Hepatocyte (in vitro differentiated cells): ENCODE data around the gene CYGB. TPM values are rescaled to one million over a fixed set of nuclear protein-coding genes. Genes with fewer than 3 reads are reported as not detected.

Experiments
- DNase-seq: peaks from one replicate; pipeline ENCODE4 v3.0.0-alpha.2; 2016; ENCODE audit warnings: low spot score
- H2AFZ ChIP-seq: fragments of 200-600 bp; sonication (generic); 2 replicates; pipeline ENCODE4 v1.6.0; 2016; ENCODE audit warnings: antibody characterized with exemption, mild to moderate bottlenecking
- H3K27ac ChIP-seq: fragments of 200-600 bp; sonication (generic); 2 replicates; pipeline ENCODE4 v1.5.1; 2016; ENCODE audit warnings: mild to moderate bottlenecking
- H3K27me3 ChIP-seq: fragments of 200-600 bp; sonication (generic); 2 replicates; pipeline ENCODE4 v1.6.1; 2016
- H3K36me3 ChIP-seq: fragments of 200-600 bp; sonication (generic); replicated peaks from 2 replicates; pipeline ENCODE4 v1.5.1; 2016; ENCODE audit warnings: low read depth; ENCODE audit not compliant: insufficient read depth
- H3K4me1 ChIP-seq: fragments of 200-600 bp; sonication (generic); 2 replicates; pipeline ENCODE4 v1.5.1; 2016; ENCODE audit warnings: mild to moderate bottlenecking, moderate library complexity; ENCODE audit not compliant: insufficient read depth
- H3K4me2 ChIP-seq: fragments of 200-600 bp; sonication (generic); 2 replicates; pipeline ENCODE4 v1.6.0; 2016
- H3K4me3 ChIP-seq: fragments of 200-600 bp; sonication (generic); 2 replicates; pipeline ENCODE4 v1.5.1; 2016; ENCODE audit warnings: mild to moderate bottlenecking
- H3K79me2 ChIP-seq: fragments of 200-600 bp; sonication (generic); 2 replicates; pipeline ENCODE4 v1.6.0; 2017; ENCODE audit warnings: mild to moderate bottlenecking
- H3K9me2 ChIP-seq: fragments of 200-600 bp; sonication (generic); replicated peaks from 2 replicates; pipeline ENCODE4 v1.6.0; 2017; ENCODE audit warnings: mild to moderate bottlenecking; ENCODE audit not compliant: insufficient read depth
- H3K9me3 ChIP-seq: fragments of 200-600 bp; sonication (generic); 2 replicates; pipeline ENCODE4 v1.5.1; 2016; ENCODE audit warnings: low read depth, mild to moderate bottlenecking
- H4K20me1 ChIP-seq: fragments of 200-600 bp; sonication (generic); 2 replicates; pipeline ENCODE4 v1.6.0; 2016; ENCODE audit warnings: mild to moderate bottlenecking; ENCODE audit not compliant: insufficient read depth, poor library complexity, severe bottlenecking
- CTCF ChIP-seq: fragments of 200-600 bp; sonication (generic); IDR thresholded peaks from 2 replicates; pipeline ENCODE4 v1.5.1; 2016; ENCODE audit warnings: antibody characterized with exemption, mild to moderate bottlenecking; ENCODE audit not compliant: poor library complexity
- EZH2 ChIP-seq: fragments of 200-600 bp; sonication (generic); IDR thresholded peaks from 2 replicates; pipeline ENCODE4 v1.6.1; 2016; ENCODE audit warnings: antibody characterized with exemption, mild to moderate bottlenecking, borderline replicate concordance
- EZH2phosphoT487 ChIP-seq: fragments of 200-600 bp; sonication (generic); IDR thresholded peaks from one replicate; pipeline ENCODE4 v1.6.1; 2018; ENCODE audit warnings: antibody characterized with exemption, mild to moderate bottlenecking, low read depth, moderate library complexity; ENCODE audit not compliant: unreplicated experiment, severe bottlenecking
- WGBS: methylation state at CpG from one replicate; pipeline ENCODE4 v1.1.6; 2016; ENCODE audit warnings: low lambda C conversion rate; ENCODE audit errors: missing lambda C conversion rate; 5-methylcytosine and 5-hydroxymethylcytosine counted together
- polyA plus RNA-seq: library from polyadenylated mRNA; unstranded; fragments of >200 nt; fragmentation: Nextera tagmentation; extraction: Ambion mirVana; gene quantifications from 2 replicates; pipeline ENCODE4 v1.2.1, GENCODE V29; 2016
- total RNA-seq: library from RNA; depleted of rRNA; stranded (reverse); fragments of >200 nt; gene quantifications from 2 replicates; pipeline ENCODE4 v1.2.3, GENCODE V29; 2014

The CYGB gene
- total and polyA plus RNA-seq, 2 experiments from 2014 or later = 7.8 to 13.8 TPM

GRCh38 chr17:76553178-76553908 lies 15.8 kb upstream of the CYGB start:
- no peaks in the 10 kb centered on the region for H3K9me2 ChIP-seq
- peaks cover 15% of the 10 kb centered on the region for H3K4me1 ChIP-seq
- H3K4me2 ChIP-seq = no peak overlapping the region
- no peaks in the 10 kb centered on the region for H3K9me3 ChIP-seq
- H2AFZ ChIP-seq = no peak overlapping the region
- H3K79me2 ChIP-seq = peaks cover 10% of the 10 kb centered on the region
- H3K27ac ChIP-seq = no peak overlapping the region
- no peaks in the 10 kb centered on the region for H3K27me3 ChIP-seq
- no peak for DNase-seq
- TF ChIP-seq CTCF (no peak), EZH2phosphoT487 (no peak), EZH2 (no peak)
- no peaks in the 10 kb centered on the region for H4K20me1 ChIP-seq
- H3K4me3 ChIP-seq = no peak overlapping the region
- H3K36me3 ChIP-seq = no peaks in the 10 kb centered on the region
- 84% methylated on average over 8 of the region's 8 CpGs for WGBS

GRCh38 chr17:76551685-76552084 lies 14.2 kb upstream of the CYGB start:
- Histone ChIP-seq H3K27me3 (no peaks in the 10 kb centered on the region), H2AFZ (no peak overlapping the region), H3K79me2 (peaks cover 3% of the 10 kb centered on the region), H3K4me2 (peak overlapping the region; percentile 7), H3K4me3 (no peak overlapping the region), H3K9me3 (no peaks in the 10 kb centered on the region), H3K36me3 (no peaks in the 10 kb centered on the region), H4K20me1 (no peaks in the 10 kb centered on the region), H3K9me2 (no peaks in the 10 kb centered on the region), H3K27ac (peak overlapping the region; percentile 53), H3K4me1 (peaks cover 26% of the 10 kb centered on the region)
- DNase-seq = no peak
- TF ChIP-seq EZH2phosphoT487 (no peak), CTCF (no peak), EZH2 (no peak)
- WGBS = 91% methylated on average over 4 of the region's 4 CpGs

- no peaks in the 10 kb centered on the region for H3K9me3 ChIP-seq
- H3K4me1 ChIP-seq = peaks cover 31% of the 10 kb centered on the region
- DNase-seq = no peak
- no peaks in the 10 kb centered on the region for H3K27me3 ChIP-seq
- 58% methylated on average over 15 of the region's 15 CpGs for WGBS
- H3K27ac ChIP-seq = peak overlapping the region; percentile 53
- H3K4me3 ChIP-seq = no peak overlapping the region
- no peaks in the 10 kb centered on the region for H3K9me2 ChIP-seq
- no peak for TF ChIP-seq CTCF
- no peak for TF ChIP-seq EZH2
- TF ChIP-seq EZH2phosphoT487 = no peak
- no peaks in the 10 kb centered on the region for H4K20me1 ChIP-seq
- H3K79me2 ChIP-seq = no peaks in the 10 kb centered on the region
- peak overlapping the region; percentile 7 for H3K4me2 ChIP-seq
- H3K36me3 ChIP-seq = no peaks in the 10 kb centered on the region
- H2AFZ ChIP-seq = no peak overlapping the region
Measured at GRCh38 chr17:76550712-76551615, 13.5 kb upstream of the CYGB start.
